NB4 (cell line): ENCODE data around the gene SLC30A4.

Experiments used
- MYC ChIP-seq: IDR thresholded peaks from 2 replicates; pipeline ENCODE4 v1.6.1; 2011; ENCODE audit warnings: low read depth, low read length
- POLR2A ChIP-seq: IDR thresholded peaks from 2 replicates; pipeline ENCODE4 v1.6.1; 2011; ENCODE audit warnings: mild to moderate bottlenecking; ENCODE audit not compliant: insufficient read length; ENCODE audit errors: extremely low read depth
- TF ChIP-seq, protein P1 (sequence below): IDR thresholded peaks from one replicate; pipeline ENCODE4 v1.5.1; 2012; ENCODE audit warnings: low read depth, low read length
- TF ChIP-seq, protein P2 (sequence below): IDR thresholded peaks from 2 replicates; pipeline ENCODE4 v1.6.1; 2011; ENCODE audit warnings: low read depth, low read length

DNA sequence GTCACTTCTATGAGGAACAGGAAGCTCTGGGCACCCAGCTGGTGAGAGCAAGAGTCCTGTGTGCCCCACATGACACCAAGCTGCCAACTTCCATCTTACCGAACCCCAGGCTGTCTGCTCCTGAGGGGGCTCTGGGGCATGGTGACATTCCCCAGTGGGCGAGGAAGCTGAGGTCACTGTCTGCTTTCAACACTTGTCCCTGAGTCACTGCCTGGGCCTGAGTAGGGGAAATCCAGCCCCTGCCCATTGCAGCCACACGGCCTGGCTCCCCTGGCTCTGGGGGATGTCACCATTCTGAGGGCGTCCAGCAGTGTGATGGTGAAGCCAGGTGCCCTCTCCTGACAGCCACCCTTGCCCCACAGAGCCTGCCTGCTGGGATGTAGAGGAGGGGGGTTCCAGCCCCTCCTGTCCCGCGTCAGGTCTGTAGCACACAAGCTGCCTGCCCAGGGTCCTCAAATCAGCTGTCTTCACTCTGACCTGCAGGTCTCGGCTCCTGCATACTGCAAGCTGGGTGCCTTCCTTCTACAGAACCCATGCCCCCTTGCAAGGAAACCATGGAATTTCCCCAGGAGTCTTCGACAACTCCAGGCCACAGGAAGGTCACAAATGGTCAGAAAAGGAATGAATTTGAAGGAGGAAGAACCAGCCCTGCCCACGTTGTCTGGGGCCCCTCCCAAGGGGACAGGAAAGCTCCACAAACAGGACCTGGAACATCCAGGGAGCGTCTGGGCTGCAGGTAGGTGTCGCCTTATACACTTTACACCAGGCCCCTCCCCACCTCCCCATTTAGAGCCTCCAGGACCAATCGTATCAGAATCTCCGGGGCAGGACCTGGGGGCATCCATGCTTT is 74.3 kb downstream of the SLC30A4 start:
- TF ChIP-seq, protein P1, sequence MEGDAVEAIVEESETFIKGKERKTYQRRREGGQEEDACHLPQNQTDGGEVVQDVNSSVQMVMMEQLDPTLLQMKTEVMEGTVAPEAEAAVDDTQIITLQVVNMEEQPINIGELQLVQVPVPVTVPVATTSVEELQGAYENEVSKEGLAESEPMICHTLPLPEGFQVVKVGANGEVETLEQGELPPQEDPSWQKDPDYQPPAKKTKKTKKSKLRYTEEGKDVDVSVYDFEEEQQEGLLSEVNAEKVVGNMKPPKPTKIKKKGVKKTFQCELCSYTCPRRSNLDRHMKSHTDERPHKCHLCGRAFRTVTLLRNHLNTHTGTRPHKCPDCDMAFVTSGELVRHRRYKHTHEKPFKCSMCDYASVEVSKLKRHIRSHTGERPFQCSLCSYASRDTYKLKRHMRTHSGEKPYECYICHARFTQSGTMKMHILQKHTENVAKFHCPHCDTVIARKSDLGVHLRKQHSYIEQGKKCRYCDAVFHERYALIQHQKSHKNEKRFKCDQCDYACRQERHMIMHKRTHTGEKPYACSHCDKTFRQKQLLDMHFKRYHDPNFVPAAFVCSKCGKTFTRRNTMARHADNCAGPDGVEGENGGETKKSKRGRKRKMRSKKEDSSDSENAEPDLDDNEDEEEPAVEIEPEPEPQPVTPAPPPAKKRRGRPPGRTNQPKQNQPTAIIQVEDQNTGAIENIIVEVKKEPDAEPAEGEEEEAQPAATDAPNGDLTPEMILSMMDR = no peak
- TF ChIP-seq POLR2A (no peak), MYC (peak; percentile 20; the same call in 1 of the 2 replicates)
- TF ChIP-seq, protein P2, sequence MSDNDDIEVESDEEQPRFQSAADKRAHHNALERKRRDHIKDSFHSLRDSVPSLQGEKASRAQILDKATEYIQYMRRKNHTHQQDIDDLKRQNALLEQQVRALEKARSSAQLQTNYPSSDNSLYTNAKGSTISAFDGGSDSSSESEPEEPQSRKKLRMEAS = peak; percentile 29; the same call in 1 of the 2 replicates
